Jurkat, Clone E6-1 (cell line): ENCODE results near the gene SPRY1.

ENCODE experiments used
- DNase-seq: peaks from one replicate; pipeline ENCODE4 v3.0.0-alpha.2; 2011; ENCODE audit warnings: low read depth, low spot score
- H3K4me3 ChIP-seq: 2 replicates; pipeline ENCODE4 v1.5.1; 2011; ENCODE audit warnings: mild to moderate bottlenecking, low read length, control low read depth, moderate library complexity

The SPRY1 gene

GRCh38 chr4:123366144-123366748 is 30.3 kb upstream of the SPRY1 start:
- no peak overlapping the region for H3K4me3 ChIP-seq
- no peak for DNase-seq

GRCh38 chr4:123378794-123379193 is 17.8 kb upstream of the SPRY1 start:
- H3K4me3 ChIP-seq = no peak overlapping the region
- DNase-seq = no peak

- DNase-seq = no peak
- no peak overlapping the region for H3K4me3 ChIP-seq
Measured at GRCh38 chr4:123379392-123379791, 17.2 kb upstream of the SPRY1 start.

- no peak for DNase-seq
- no peak overlapping the region for H3K4me3 ChIP-seq
Measured at GRCh38 chr4:123380728-123381716, 15.6 kb upstream of the SPRY1 start.

- DNase-seq = no peak
- H3K4me3 ChIP-seq = no peak overlapping the region
Measured at GRCh38 chr4:123381996-123382395, 14.6 kb upstream of the SPRY1 start.

GRCh38 chr4:123383566-123383965 is 13.0 kb upstream of the SPRY1 start:
- DNase-seq = no peak
- no peak overlapping the region for H3K4me3 ChIP-seq

- no peak for DNase-seq
Measured at GRCh38 chr4:123386609-123387008, 10.0 kb upstream of the SPRY1 start.

GRCh38 chr4:123390846-123391456 is 5.6 kb upstream of the SPRY1 start:
- DNase-seq = peak; percentile 39
- no peak overlapping the region for H3K4me3 ChIP-seq

More at GRCh38 chr4:123386609-123387008, 10.0 kb upstream of the SPRY1 start:
- H3K4me3 ChIP-seq = no peak overlapping the region

- DNase-seq = no peak
- H3K4me3 ChIP-seq = no peak overlapping the region
Measured at GRCh38 chr4:123393721-123394120, 2.9 kb upstream of the SPRY1 start.

GRCh38 chr4:123397144-123398065 is 810 bp downstream of the SPRY1 start:
- peak overlapping the region; percentile 81 for H3K4me3 ChIP-seq
- no peak for DNase-seq

- DNase-seq = no peak
- peak overlapping the region; percentile 81 for H3K4me3 ChIP-seq
Measured at GRCh38 chr4:123398066-123398852, 1.7 kb downstream of the SPRY1 start.

- DNase-seq = no peak
- peak overlapping the region; percentile 81 for H3K4me3 ChIP-seq
Measured at GRCh38 chr4:123398853-123399626, 2.4 kb downstream of the SPRY1 start.

GRCh38 chr4:123399627-123400358 is 3.2 kb downstream of the SPRY1 start:
- H3K4me3 ChIP-seq = no peak overlapping the region
- DNase-seq = no peak

- DNase-seq = no peak
- no peak overlapping the region for H3K4me3 ChIP-seq
Measured at GRCh38 chr4:123401271-123402120, 4.9 kb downstream of the SPRY1 start.

GRCh38 chr4:123402121-123402465 is 5.5 kb downstream of the SPRY1 start:
- H3K4me3 ChIP-seq = no peak overlapping the region
- no peak for DNase-seq

GRCh38 chr4:123403080-123403604 is 6.5 kb downstream of the SPRY1 start:
- no peak for DNase-seq
- H3K4me3 ChIP-seq = no peak overlapping the region
